MM.1S (cell line): Measurements from ENCODE around the gene FOXO6.

Source experiments
- DNase-seq: peaks from one replicate; pipeline ENCODE4 v3.0.0-alpha.2; 2015
- H2AFZ ChIP-seq: fragments of 300-600 bp; sonication (generic); 2 replicates; pipeline ENCODE4 v1.6.0; 2016; ENCODE audit warnings: antibody characterized with exemption, low read length
- H3F3A ChIP-seq: fragments of 300-600 bp; sonication (generic); 2 replicates; pipeline ENCODE4 v1.6.1; 2016; ENCODE audit warnings: mild to moderate bottlenecking, antibody characterized with exemption, low read length, moderate library complexity, mixed read lengths; ENCODE audit not compliant: insufficient read depth
- H3K27ac ChIP-seq: fragments of 300-600 bp; sonication (generic); 2 replicates; pipeline ENCODE4 v1.5.1; 2016; ENCODE audit warnings: mild to moderate bottlenecking, low read length
- H3K27me3 ChIP-seq: fragments of 300-600 bp; sonication (generic); replicated peaks from 2 replicates; pipeline ENCODE4 v1.6.0; 2016; ENCODE audit warnings: low read length; ENCODE audit not compliant: insufficient read depth
- H3K36me3 ChIP-seq: fragments of 300-600 bp; sonication (generic); replicated peaks from 2 replicates; pipeline ENCODE4 v1.6.1; 2016; ENCODE audit warnings: mild to moderate bottlenecking, low read length, mixed read lengths; ENCODE audit not compliant: insufficient read depth
- H3K4me1 ChIP-seq: fragments of 300-600 bp; sonication (generic); 2 replicates; pipeline ENCODE4 v1.6.1; 2016; ENCODE audit warnings: low read length, mixed read lengths
- H3K4me2 ChIP-seq: fragments of 300-600 bp; sonication (generic); 2 replicates; pipeline ENCODE4 v1.6.0; 2016; ENCODE audit warnings: low read depth, low read length
- H3K4me3 ChIP-seq: fragments of 300-600 bp; sonication (generic); 2 replicates; pipeline ENCODE4 v1.5.1; 2016; ENCODE audit warnings: low read length, mixed read lengths
- H3K79me2 ChIP-seq: fragments of 300-600 bp; sonication (generic); 2 replicates; pipeline ENCODE4 v1.6.1; 2016; ENCODE audit warnings: mixed run types, low read length, mixed read lengths
- H3K9ac ChIP-seq: fragments of 300-600 bp; sonication (generic); 2 replicates; pipeline ENCODE4 v1.6.1; 2016; ENCODE audit warnings: low read length, mixed read lengths
- H3K9me2 ChIP-seq: fragments of 300-600 bp; sonication (generic); replicated peaks from 2 replicates; pipeline ENCODE4 v1.6.1; 2016; ENCODE audit warnings: mild to moderate bottlenecking, low read length, mixed read lengths; ENCODE audit not compliant: insufficient read depth
- H3K9me3 ChIP-seq: fragments of 300-600 bp; sonication (generic); replicated peaks from 2 replicates; pipeline ENCODE4 v1.6.1; 2016; ENCODE audit warnings: mild to moderate bottlenecking, low read length, mixed read lengths; ENCODE audit not compliant: insufficient read depth
- H4K20me1 ChIP-seq: fragments of 300-600 bp; sonication (generic); 2 replicates; pipeline ENCODE4 v1.6.1; 2016; ENCODE audit warnings: mild to moderate bottlenecking, low read length, moderate library complexity, mixed read lengths; ENCODE audit not compliant: insufficient read depth
- EZH2 ChIP-seq: fragments of 300-600 bp; sonication (generic); optimal IDR thresholded peaks from 2 replicates; pipeline ENCODE3; 2017; ENCODE audit warnings: low read depth, mild to moderate bottlenecking, antibody characterized with exemption, low read length, mixed read lengths
- EZH2phosphoT487 ChIP-seq: fragments of 300-600 bp; sonication (generic); IDR thresholded peaks from 2 replicates; pipeline ENCODE4 v1.6.1; 2018; ENCODE audit warnings: antibody characterized with exemption, low read length
- TF ChIP-seq, protein P1 (sequence below): fragments of 300-600 bp; sonication (generic); IDR thresholded peaks from 2 replicates; pipeline ENCODE4 v1.5.1; 2016; ENCODE audit warnings: antibody characterized with exemption, low read length, mixed read lengths

Gene FOXO6

DNA sequence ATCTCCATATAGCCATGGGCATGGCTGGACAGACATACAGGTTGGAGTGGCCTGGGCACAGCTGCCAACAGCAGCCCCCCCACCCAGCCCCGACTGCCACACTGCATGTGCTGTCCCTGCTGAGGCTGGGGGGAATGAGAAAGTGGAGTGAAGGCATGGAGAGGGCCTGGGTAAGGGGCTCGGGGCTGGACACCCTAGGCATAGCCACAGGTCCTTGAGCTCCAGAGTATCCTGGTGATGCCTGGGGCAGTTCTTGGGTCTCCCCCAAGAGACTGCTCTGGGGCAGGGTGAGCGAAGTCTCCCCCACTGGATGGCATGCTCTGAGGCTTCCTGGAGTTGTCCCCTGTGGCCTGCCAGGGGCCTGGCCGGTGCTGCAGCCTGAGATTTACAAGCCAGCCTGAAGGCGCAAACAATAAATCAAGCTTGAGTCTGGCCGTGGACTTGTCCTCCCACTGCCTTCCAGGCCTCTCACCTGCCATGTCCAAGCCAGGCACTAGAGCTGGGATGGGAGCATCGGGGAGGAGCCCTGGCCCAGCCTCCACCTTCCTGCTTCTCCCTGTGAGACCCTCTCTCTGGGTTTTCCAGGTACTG lies 53.6 kb downstream of the FOXO6 start:
- no peak overlapping the region for H2AFZ ChIP-seq
- no peaks in the 10 kb centered on the region for H3K4me1 ChIP-seq
- H3K79me2 ChIP-seq: no peaks in the 10 kb centered on the region
- no peak overlapping the region for H3K9ac ChIP-seq
- H4K20me1 ChIP-seq: no peaks in the 10 kb centered on the region
- no peaks in the 10 kb centered on the region for H3K9me2 ChIP-seq
- H3K27me3 ChIP-seq: peaks cover 20% of the 10 kb centered on the region
- TF ChIP-seq EZH2 (no peak), EZH2phosphoT487 (no peak)
- TF ChIP-seq, protein P1, sequence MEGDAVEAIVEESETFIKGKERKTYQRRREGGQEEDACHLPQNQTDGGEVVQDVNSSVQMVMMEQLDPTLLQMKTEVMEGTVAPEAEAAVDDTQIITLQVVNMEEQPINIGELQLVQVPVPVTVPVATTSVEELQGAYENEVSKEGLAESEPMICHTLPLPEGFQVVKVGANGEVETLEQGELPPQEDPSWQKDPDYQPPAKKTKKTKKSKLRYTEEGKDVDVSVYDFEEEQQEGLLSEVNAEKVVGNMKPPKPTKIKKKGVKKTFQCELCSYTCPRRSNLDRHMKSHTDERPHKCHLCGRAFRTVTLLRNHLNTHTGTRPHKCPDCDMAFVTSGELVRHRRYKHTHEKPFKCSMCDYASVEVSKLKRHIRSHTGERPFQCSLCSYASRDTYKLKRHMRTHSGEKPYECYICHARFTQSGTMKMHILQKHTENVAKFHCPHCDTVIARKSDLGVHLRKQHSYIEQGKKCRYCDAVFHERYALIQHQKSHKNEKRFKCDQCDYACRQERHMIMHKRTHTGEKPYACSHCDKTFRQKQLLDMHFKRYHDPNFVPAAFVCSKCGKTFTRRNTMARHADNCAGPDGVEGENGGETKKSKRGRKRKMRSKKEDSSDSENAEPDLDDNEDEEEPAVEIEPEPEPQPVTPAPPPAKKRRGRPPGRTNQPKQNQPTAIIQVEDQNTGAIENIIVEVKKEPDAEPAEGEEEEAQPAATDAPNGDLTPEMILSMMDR: no peak
- H3F3A ChIP-seq: no peaks in the 10 kb centered on the region
- no peak for DNase-seq
- H3K4me2 ChIP-seq: no peak overlapping the region
- H3K27ac ChIP-seq: no peak overlapping the region
- no peaks in the 10 kb centered on the region for H3K9me3 ChIP-seq
- H3K4me3 ChIP-seq: no peak overlapping the region
- H3K36me3 ChIP-seq: no peaks in the 10 kb centered on the region

DNA sequence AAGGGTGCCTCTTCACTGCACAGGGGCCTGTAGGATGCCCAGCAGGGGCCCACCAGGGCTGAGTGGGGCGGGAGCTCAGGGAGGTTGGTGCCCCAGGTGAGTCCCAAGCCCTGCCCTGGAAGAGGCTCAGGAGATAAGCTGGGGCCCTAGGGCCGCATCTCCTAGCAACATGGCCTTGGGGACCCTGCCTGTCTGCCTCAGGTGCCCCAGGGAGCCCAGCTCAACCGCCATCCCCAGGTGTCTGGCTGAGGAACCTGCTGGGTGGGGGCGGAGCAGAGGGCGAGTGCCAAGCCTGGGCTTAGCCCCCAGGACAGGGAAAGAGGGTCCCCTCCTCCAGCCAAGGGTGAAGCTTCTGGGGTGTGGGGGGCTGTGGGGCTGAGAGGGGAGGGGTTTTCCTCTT lies 54.8 kb downstream of the FOXO6 start:
- TF ChIP-seq, protein P1: no peak
- TF ChIP-seq EZH2 (no peak), EZH2phosphoT487 (no peak)
- H3K79me2 ChIP-seq: no peaks in the 10 kb centered on the region
- H3K27me3 ChIP-seq: peaks cover 10% of the 10 kb centered on the region; the same call in 1 of the 2 replicates
- H3K27ac ChIP-seq: no peak overlapping the region
- no peaks in the 10 kb centered on the region for H3K4me1 ChIP-seq
- H3K4me2 ChIP-seq: no peak overlapping the region
- H4K20me1 ChIP-seq: no peaks in the 10 kb centered on the region
- no peaks in the 10 kb centered on the region for H3K9me3 ChIP-seq
- H3K36me3 ChIP-seq: no peaks in the 10 kb centered on the region
- H3F3A ChIP-seq: no peaks in the 10 kb centered on the region
- no peak overlapping the region for H3K4me3 ChIP-seq
- H3K9ac ChIP-seq: no peak overlapping the region
- no peaks in the 10 kb centered on the region for H3K9me2 ChIP-seq
- H2AFZ ChIP-seq: no peak overlapping the region
- no peak for DNase-seq

DNA sequence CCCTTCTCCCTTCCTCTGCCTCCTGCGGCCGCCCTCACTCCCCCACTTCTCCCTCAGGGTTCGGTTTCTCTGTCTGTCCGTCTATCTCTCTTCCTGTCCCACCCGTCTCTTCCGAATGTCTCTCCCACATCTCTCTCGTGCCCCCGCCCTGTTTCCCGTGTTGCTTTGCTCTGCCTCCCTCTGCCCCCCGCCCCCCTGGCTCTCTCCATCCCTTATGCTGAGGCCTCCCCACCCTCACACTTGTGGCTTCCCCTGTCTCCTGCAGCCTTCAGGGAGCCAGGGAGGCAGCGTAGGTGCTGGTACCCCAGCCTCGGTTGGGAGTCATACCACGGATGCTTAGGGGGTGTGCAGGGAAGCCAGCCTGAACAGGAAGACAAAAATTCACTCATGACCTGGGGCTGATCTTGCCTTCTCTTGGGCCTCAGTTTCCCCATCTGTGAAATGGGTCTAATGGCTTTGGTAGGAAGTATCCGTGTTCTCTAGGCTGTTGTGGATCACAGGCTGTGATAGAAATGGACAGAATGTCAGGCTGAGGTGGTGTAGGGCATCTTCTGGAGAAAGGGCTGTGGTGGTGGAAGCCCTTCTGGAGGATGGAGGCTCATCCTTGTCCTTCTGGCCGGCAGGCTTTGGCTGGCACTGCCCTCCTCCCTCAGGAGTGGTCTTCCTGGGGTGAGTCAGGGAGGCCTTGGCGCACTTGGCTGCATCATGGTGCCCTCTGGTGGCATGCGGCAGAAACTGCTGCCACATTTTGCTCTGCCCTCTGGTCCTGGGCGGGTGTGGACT lies 55.5 kb downstream of the FOXO6 start:
- Histone ChIP-seq H3K36me3 (no peaks in the 10 kb centered on the region), H3F3A (no peaks in the 10 kb centered on the region), H3K4me3 (no peak overlapping the region), H3K27ac (no peak overlapping the region), H3K9ac (no peak overlapping the region), H2AFZ (no peak overlapping the region), H3K9me2 (no peaks in the 10 kb centered on the region), H3K27me3 (peaks cover 10% of the 10 kb centered on the region; the same call in 1 of the 2 replicates), H4K20me1 (no peaks in the 10 kb centered on the region), H3K79me2 (no peaks in the 10 kb centered on the region), H3K4me2 (no peak overlapping the region), H3K4me1 (no peaks in the 10 kb centered on the region), H3K9me3 (no peaks in the 10 kb centered on the region)
- TF ChIP-seq EZH2phosphoT487: no peak
- no peak for TF ChIP-seq EZH2
- TF ChIP-seq, protein P1: peak; percentile 93
- peak; percentile 55 for DNase-seq
